ENCODE measurements around the gene VEPH1. TPM values are rescaled to one million over a fixed set of nuclear protein-coding genes. Genes with fewer than 3 reads are reported as not detected.

Gene VEPH1
- polyA plus RNA-seq, 1 donor (not counting 4 experiments of a cell fraction or from before 2014, with no cell fraction given): 0.21 TPM

DNA sequence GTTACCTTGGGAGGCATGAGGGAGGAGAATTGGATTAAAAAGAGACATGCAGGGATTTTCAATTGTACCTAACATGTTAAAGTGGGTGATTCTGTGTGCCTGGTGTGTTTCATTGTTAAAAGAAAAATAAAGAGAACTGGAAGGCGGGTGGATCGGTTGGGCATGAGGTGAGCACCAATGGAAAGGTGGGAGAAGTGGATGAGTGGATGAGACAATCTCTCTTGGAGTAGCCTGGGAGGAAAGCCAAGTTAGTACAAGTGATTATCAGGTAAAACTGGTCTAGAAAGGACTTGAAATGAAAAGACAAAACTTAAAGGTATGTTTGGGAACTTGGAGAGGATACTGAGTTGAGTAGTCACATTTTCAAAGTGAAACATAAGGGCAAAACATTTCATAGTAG, 12.1 kb downstream of the VEPH1 start:
- dilution Hi-C loops (cut with MboI; ENCODE audit: extremely low pct_ligation_motif_present, low sequenced_read_pairs): loop anchor here (25.0 kb wide), 1 partner anchor 279 kb away; no protein-coding TSS in a partner anchor
- no peaks in the 10 kb centered on the region for H3K9me1 ChIP-seq (ENCODE audit: control insufficient read depth, extremely low read depth, insufficient read depth, low read length)
- no peak overlapping the region for H3K4me2 ChIP-seq (ENCODE audit: control insufficient read depth, extremely low read depth, insufficient read depth, low read depth, low read length)
- H3K36me3 ChIP-seq (ENCODE audit: control insufficient read depth in 2 of 2, extremely low read depth in 1 of 2, insufficient read depth in 2 of 2, low read length in 2 of 2): no peaks in the 10 kb centered on the region
- no peak for TF ChIP-seq EZH2 (IDR thresholded peaks at IDR 0.05; ENCODE audit: low read length)
- TF ChIP-seq, protein P1, sequence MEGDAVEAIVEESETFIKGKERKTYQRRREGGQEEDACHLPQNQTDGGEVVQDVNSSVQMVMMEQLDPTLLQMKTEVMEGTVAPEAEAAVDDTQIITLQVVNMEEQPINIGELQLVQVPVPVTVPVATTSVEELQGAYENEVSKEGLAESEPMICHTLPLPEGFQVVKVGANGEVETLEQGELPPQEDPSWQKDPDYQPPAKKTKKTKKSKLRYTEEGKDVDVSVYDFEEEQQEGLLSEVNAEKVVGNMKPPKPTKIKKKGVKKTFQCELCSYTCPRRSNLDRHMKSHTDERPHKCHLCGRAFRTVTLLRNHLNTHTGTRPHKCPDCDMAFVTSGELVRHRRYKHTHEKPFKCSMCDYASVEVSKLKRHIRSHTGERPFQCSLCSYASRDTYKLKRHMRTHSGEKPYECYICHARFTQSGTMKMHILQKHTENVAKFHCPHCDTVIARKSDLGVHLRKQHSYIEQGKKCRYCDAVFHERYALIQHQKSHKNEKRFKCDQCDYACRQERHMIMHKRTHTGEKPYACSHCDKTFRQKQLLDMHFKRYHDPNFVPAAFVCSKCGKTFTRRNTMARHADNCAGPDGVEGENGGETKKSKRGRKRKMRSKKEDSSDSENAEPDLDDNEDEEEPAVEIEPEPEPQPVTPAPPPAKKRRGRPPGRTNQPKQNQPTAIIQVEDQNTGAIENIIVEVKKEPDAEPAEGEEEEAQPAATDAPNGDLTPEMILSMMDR (optimal IDR thresholded peaks at IDR 0.05 in 1 of 3, IDR thresholded peaks at IDR 0.05 in 1 of 3, conservative IDR thresholded peaks at IDR 0.05 in 1 of 3; ENCODE audit: extremely low read depth in 1 of 3, insufficient read depth in 2 of 3, low read length in 3 of 3): no peak
- no peaks in the 10 kb centered on the region for H3K9me3 ChIP-seq (ENCODE audit: control insufficient read depth, low read depth, low read length)
- FAIRE-seq (no peak), DNase-seq (ENCODE audit: low read depth, low spot score) (no peak)
- no peaks in the 10 kb centered on the region for H3K27me3 ChIP-seq (ENCODE audit: control insufficient read depth, extremely low read depth, insufficient read depth, low read length)
- H3K9ac ChIP-seq (ENCODE audit: control insufficient read depth, extremely low read depth, insufficient read depth, low read length): no peak overlapping the region
- H3K79me2 ChIP-seq (ENCODE audit: control insufficient read depth, insufficient read depth, low read length): no peaks in the 10 kb centered on the region
- no peak overlapping the region for H3K27ac ChIP-seq (ENCODE audit: control insufficient read depth, insufficient read depth, low read length)
- no peak overlapping the region for H2AFZ ChIP-seq (ENCODE audit: control insufficient read depth, low read length)
- no peaks in the 10 kb centered on the region for H4K20me1 ChIP-seq (ENCODE audit: control insufficient read depth, extremely low read depth, insufficient read depth, low read length)
- no peaks in the 10 kb centered on the region for H3K4me1 ChIP-seq (ENCODE audit: control insufficient read depth, extremely low read depth, insufficient read depth, low read length)
- H3K4me3 ChIP-seq (ENCODE audit: control insufficient read depth in 2 of 3, extremely low read depth in 1 of 3, insufficient read depth in 2 of 3, low read depth in 1 of 3, low read length in 3 of 3): no peak overlapping the region

DNA sequence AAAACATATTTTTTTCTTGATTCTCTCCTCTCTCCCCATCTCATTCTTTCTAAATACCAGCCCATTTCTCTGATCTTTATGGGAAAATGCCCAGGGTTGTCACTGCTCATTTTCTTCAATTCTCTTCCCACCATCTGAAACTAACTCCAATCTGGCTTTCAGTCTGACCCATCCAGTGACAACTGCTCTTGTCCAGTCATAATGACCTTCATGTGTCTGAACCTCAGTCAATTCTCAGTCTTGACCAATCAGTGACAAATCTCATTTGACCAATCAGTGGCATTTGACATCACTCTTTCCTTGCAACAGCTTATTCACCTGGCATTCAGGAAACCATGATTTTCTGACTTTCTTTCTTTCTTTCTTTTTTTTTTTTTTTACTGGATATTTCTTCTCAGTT, 15.1 kb downstream of the VEPH1 start:
- H3K27me3 ChIP-seq (ENCODE audit: control insufficient read depth, extremely low read depth, insufficient read depth, low read length): no peaks in the 10 kb centered on the region
- no peak overlapping the region for H2AFZ ChIP-seq (ENCODE audit: control insufficient read depth, low read length)
- no peak for DNase-seq (ENCODE audit: low read depth, low spot score)
- H3K4me3 ChIP-seq (ENCODE audit: control insufficient read depth in 2 of 3, extremely low read depth in 1 of 3, insufficient read depth in 2 of 3, low read depth in 1 of 3, low read length in 3 of 3): no peak overlapping the region
- H3K9ac ChIP-seq (ENCODE audit: control insufficient read depth, extremely low read depth, insufficient read depth, low read length): no peak overlapping the region
- dilution Hi-C loops (cut with MboI; ENCODE audit: extremely low pct_ligation_motif_present, low sequenced_read_pairs): loop anchor here (25.0 kb wide), 1 partner anchor 276 kb away; no protein-coding TSS in a partner anchor
- no peaks in the 10 kb centered on the region for H3K79me2 ChIP-seq (ENCODE audit: control insufficient read depth, insufficient read depth, low read length)
- H4K20me1 ChIP-seq (ENCODE audit: control insufficient read depth, extremely low read depth, insufficient read depth, low read length): no peaks in the 10 kb centered on the region
- TF ChIP-seq, protein P1 (optimal IDR thresholded peaks at IDR 0.05 in 1 of 3, IDR thresholded peaks at IDR 0.05 in 1 of 3, conservative IDR thresholded peaks at IDR 0.05 in 1 of 3; ENCODE audit: extremely low read depth in 1 of 3, insufficient read depth in 2 of 3, low read length in 3 of 3): no peak
- TF ChIP-seq EZH2 (IDR thresholded peaks at IDR 0.05; ENCODE audit: low read length): no peak
- H3K27ac ChIP-seq (ENCODE audit: control insufficient read depth, insufficient read depth, low read length): no peak overlapping the region
- FAIRE-seq: no peak
- H3K36me3 ChIP-seq (ENCODE audit: control insufficient read depth in 2 of 2, extremely low read depth in 1 of 2, insufficient read depth in 2 of 2, low read length in 2 of 2): no peaks in the 10 kb centered on the region
- H3K9me3 ChIP-seq (ENCODE audit: control insufficient read depth, low read depth, low read length): no peaks in the 10 kb centered on the region
- H3K9me1 ChIP-seq (ENCODE audit: control insufficient read depth, extremely low read depth, insufficient read depth, low read length): no peaks in the 10 kb centered on the region
- H3K4me2 ChIP-seq (ENCODE audit: control insufficient read depth, extremely low read depth, insufficient read depth, low read depth, low read length): no peak overlapping the region
- H3K4me1 ChIP-seq (ENCODE audit: control insufficient read depth, extremely low read depth, insufficient read depth, low read length): no peaks in the 10 kb centered on the region
